Measurements from ENCODE around the gene FARP1.

GRCh38 chr13:98123176-98123575 lies 19.7 kb upstream of the FARP1 start:
- TF ChIP-seq CTCF (tag by site-specific recombination; IDR thresholded peaks at IDR 0.05) (no peak), ZNF24 (tag by site-specific recombination; IDR thresholded peaks at IDR 0.05) (no peak), ZFP3 (tag by site-specific recombination; IDR thresholded peaks at IDR 0.05; ENCODE audit: low read depth) (no peak), ZSCAN30 (tag by site-specific recombination; IDR thresholded peaks at IDR 0.05) (no peak)
